LNCaP clone FGC (cell line): Measurements from ENCODE around the gene TMOD1.

Experiments used
- DNase-seq: peaks from one replicate; pipeline ENCODE4 v3.0.0-alpha.2; 2011; ENCODE audit warnings: low read depth
- H3K4me3 ChIP-seq: 2 replicates; pipeline ENCODE4 v1.5.1; 2011; ENCODE audit warnings: mild to moderate bottlenecking, low read depth, low read length, control low read depth
- CTCF ChIP-seq: IDR thresholded peaks from 2 replicates; pipeline ENCODE4 v1.5.1; 2012; ENCODE audit warnings: mild to moderate bottlenecking; ENCODE audit not compliant: control insufficient read depth, insufficient read depth; ENCODE audit errors: extremely low read depth

The TMOD1 gene

GRCh38 chr9:97558701-97559101 is 57.2 kb downstream of the TMOD1 start:
- no peak overlapping the region for H3K4me3 ChIP-seq
- TF ChIP-seq CTCF: no peak
- DNase-seq: no peak

- TF ChIP-seq CTCF: no peak
- H3K4me3 ChIP-seq: no peak overlapping the region
- no peak for DNase-seq
These were observed 57.6 kb downstream of the TMOD1 start for GRCh38 chr9:97559111-97559514.

GRCh38 chr9:97560154-97560553 is 58.7 kb downstream of the TMOD1 start:
- DNase-seq: no peak
- TF ChIP-seq CTCF: no peak
- H3K4me3 ChIP-seq: no peak overlapping the region

GRCh38 chr9:97560851-97561250 is 59.4 kb downstream of the TMOD1 start:
- H3K4me3 ChIP-seq: no peak overlapping the region
- DNase-seq: no peak
- no peak for TF ChIP-seq CTCF

- no peak overlapping the region for H3K4me3 ChIP-seq
- DNase-seq: no peak
- TF ChIP-seq CTCF: no peak
These were observed 60.0 kb downstream of the TMOD1 start for GRCh38 chr9:97561501-97561900.

GRCh38 chr9:97562542-97562941 is 61.1 kb downstream of the TMOD1 start:
- no peak for TF ChIP-seq CTCF
- no peak for DNase-seq
- H3K4me3 ChIP-seq: no peak overlapping the region

GRCh38 chr9:97563458-97564135 is 62.1 kb downstream of the TMOD1 start:
- no peak for TF ChIP-seq CTCF
- no peak overlapping the region for H3K4me3 ChIP-seq
- no peak for DNase-seq
